Activated gamma-delta T cell treated with Interleukin-2 at 50 U/mL for 16 hours (primary cell): Measurements from ENCODE around the gene CEP152.
"Not testable (repeated sequence)": the region's sequence is repeated elsewhere in the genome, so short reads cannot be mapped to it uniquely, and the experiment has no call there.

Experiments used
- DNase-seq: peaks from one replicate; pipeline ENCODE4 v3.0.0-alpha.2; 2020

The CEP152 gene, protein sequence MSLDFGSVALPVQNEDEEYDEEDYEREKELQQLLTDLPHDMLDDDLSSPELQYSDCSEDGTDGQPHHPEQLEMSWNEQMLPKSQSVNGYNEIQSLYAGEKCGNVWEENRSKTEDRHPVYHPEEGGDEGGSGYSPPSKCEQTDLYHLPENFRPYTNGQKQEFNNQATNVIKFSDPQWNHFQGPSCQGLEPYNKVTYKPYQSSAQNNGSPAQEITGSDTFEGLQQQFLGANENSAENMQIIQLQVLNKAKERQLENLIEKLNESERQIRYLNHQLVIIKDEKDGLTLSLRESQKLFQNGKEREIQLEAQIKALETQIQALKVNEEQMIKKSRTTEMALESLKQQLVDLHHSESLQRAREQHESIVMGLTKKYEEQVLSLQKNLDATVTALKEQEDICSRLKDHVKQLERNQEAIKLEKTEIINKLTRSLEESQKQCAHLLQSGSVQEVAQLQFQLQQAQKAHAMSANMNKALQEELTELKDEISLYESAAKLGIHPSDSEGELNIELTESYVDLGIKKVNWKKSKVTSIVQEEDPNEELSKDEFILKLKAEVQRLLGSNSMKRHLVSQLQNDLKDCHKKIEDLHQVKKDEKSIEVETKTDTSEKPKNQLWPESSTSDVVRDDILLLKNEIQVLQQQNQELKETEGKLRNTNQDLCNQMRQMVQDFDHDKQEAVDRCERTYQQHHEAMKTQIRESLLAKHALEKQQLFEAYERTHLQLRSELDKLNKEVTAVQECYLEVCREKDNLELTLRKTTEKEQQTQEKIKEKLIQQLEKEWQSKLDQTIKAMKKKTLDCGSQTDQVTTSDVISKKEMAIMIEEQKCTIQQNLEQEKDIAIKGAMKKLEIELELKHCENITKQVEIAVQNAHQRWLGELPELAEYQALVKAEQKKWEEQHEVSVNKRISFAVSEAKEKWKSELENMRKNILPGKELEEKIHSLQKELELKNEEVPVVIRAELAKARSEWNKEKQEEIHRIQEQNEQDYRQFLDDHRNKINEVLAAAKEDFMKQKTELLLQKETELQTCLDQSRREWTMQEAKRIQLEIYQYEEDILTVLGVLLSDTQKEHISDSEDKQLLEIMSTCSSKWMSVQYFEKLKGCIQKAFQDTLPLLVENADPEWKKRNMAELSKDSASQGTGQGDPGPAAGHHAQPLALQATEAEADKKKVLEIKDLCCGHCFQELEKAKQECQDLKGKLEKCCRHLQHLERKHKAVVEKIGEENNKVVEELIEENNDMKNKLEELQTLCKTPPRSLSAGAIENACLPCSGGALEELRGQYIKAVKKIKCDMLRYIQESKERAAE (N-terminal part only)

GRCh38 chr15:48810414-48811324, at the start of gene CEP152:
Gene CEP152 (minus strand): TSS chr15:48811069. CDS start chr15:48805649, 5,420 bp downstream.
- peak; percentile 98 for DNase-seq

- no peak for DNase-seq
Measured at GRCh38 chr15:48859426-48859825, 48.6 kb upstream of the CEP152 start.

GRCh38 chr15:48858401-48858800, 47.5 kb upstream of the CEP152 start:
- no peak for DNase-seq

- DNase-seq, result no peak
Measured at GRCh38 chr15:48856942-48857341, 46.1 kb upstream of the CEP152 start.

- no peak for DNase-seq
Measured at GRCh38 chr15:48855501-48856440, 44.9 kb upstream of the CEP152 start.

- DNase-seq, result not testable (repeated sequence)
Measured at GRCh38 chr15:48854434-48854833, 43.6 kb upstream of the CEP152 start.

DNA sequence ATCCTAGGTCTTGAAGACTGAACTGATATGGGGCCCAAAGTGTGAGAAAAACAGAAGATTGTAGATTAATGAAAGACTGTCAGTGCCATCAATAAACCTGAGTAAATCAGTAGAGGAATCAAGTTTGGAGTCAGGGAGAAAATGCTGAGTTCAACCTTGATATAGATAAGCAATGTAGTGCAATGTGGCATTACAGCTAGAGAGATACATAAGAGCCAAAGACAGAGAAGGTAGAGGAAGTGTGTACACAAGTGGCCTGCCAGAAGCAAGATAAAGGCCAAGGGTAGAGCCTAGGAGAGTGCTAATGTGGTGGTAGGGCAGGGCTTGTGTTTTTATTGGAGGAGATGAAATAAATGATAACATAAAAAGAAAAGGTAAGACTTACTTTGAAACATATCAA, 41.1 kb upstream of the CEP152 start:
- no peak for DNase-seq

DNA sequence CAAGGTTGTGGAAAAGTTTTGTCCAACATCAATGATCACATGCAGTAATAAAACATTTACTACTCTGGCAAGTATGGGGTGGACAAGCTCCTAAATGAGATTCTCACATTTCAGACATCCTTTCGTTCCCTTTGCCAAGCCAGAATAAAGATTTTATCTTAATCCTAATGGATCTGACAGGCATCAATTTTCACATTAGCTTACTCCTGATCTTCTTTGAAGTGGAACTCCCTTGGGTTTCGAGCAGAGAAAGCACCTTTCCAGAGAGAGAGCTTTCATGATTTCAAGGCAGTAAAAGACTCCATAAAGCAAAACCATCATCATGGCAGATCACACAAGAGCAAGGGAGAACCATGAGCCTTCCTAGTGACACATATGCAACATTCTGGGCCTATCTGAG, 39.8 kb upstream of the CEP152 start:
- no peak for DNase-seq

- DNase-seq, result no peak
Measured at GRCh38 chr15:48845123-48845522, 34.3 kb upstream of the CEP152 start.

DNA sequence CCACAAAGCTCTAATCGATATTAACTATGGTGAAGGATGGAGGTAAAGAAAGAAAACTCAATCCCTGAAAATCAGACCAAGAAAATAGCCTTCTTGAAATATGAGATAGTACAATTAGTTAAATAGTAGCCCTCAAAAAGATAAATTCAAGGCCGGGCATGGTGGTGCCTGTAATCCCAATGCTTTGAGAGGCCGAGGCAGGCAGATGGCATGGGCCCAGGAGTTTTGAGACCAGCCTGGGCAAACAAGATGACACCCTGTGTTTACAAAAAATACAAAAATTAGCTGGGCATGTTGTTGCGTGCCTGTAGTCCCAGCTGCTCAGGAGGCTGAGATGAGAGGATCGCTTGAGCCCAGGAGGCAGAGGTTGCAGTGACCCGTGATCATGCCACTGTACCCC, 31.6 kb upstream of the CEP152 start:
- DNase-seq, result no peak

- no peak for DNase-seq
Measured at GRCh38 chr15:48834756-48835155, 23.9 kb upstream of the CEP152 start.

DNA sequence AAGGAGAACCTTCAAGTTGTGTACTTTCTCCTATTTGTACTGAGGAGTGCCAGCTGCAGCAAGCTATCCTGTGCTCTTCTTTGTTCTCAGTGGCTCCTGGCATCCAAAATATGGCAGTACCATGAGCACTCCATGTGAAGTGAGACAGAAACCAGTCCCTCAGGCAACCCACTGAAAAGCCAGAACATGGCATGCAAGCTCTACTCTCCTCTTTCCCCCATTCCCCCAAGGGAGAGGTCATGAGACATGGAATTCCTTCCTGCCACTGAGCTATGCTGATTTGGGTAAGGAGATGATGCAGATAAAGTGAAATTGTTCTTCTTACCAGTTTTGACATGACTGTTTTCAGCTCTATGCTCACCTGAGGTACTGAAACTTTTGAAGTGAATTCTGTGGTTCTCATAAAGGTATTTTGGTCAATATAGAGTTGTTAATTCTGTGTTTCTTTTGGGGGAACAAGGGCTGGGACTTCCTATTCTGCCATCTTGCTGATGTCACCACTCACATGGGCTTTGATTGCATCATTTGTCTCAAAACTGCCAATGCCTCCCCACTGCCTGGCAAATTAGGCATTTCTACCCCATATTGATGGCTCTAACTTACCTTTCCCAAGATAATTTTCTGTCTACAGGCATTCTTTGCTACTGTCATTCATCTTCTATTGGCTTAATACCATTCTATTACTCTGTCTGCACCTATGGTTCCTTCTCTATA, 22.8 kb upstream of the CEP152 start:
- DNase-seq, result no peak

GRCh38 chr15:48832648-48833047, 21.8 kb upstream of the CEP152 start:
- no peak for DNase-seq

DNA sequence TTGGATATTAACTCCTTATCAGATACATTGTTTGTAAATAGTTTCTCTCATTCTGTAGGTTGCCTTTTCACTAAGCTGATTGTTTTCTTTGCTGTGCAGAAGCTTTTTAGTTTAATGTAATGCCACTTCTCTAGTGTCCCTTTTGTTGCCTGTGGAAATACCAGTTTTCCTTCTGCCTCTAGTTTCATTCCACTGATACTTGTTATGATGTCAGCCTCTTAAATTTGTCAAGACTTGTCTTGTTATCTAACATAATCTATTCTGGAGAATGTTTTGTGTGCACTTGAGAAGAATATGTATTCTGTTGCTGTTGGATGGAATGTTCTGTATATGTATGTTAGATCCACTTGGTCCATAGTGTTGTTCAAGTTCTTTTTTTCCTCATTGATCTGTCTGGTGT, 18.0 kb upstream of the CEP152 start:
- DNase-seq, result no peak

DNA sequence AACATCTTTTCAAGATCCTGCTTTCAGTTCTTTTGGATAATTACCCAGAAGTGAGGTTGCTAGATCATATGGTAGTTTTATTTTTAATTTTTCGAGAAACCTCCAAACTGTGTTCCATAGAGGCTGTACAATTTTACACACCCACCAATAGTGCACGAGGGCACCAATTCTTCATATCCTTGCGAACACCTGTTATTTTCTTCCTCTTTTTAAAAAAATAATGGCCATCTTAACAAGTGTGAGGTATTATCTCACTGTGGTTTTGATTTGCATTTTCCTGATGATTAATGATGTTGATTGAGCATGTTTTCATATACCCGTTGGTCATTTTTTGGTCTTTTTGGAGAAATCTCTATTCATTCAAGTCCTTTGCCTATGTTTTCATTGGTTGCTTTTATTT, 17.6 kb upstream of the CEP152 start:
- DNase-seq, result no peak

DNA sequence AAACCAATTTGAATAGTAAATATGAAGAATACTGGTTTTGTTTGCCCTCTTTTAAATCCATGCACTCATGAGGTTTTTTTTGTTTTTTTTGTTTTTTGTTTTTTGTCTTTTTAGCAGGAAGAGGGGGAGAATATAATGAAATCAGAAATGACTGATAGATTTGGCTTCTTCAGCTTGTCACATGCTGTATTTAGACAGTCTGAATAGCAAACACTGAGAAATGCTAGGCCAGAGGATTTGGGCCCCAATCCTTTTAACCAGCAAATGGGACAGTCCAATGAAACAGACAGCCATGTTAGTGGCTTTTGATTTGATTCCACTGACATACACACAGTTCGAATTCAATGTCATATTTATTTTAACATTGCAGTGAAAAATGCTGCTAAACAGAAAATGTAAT, 14.2 kb upstream of the CEP152 start:
- DNase-seq, result no peak

DNA sequence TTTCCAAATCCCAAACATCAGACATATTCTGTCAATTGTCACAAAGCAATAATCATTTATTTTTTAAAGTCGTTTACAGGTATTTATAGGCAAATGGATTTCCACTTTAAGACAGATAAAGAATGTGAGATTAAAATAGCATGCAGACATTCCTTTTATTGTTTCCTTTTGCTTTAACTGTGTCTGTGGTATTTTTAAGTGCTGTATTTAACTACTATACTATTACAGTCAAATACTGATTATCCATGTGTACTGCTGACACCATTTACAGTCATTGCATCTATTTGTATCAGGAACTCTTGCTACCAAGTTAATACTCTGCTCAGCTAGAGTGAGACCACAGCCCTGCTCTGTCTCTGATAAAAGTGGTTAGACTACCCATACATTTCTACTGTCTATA, 12.8 kb upstream of the CEP152 start:
- no peak for DNase-seq

DNA sequence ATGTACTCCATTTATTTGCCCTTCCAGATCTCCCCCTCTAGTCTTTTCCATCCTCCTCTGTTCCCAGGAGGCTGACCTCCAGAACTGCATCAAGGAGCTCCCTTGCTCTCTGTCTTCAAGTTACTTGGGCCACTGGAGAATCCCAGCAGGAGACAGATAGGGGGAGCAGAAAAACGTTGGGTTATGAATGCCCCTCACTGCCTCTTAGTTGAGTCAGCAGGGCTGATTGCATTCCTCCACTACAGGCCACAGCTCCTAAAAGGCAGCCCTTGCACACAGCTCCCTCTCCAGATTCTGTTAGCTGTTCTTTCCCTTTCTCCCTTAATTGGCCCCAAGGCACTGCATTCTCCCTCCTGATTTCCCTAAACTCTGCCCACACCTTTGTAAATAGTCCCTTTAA, 12.4 kb upstream of the CEP152 start:
- no peak for DNase-seq

GRCh38 chr15:48814286-48814685, 3.4 kb upstream of the CEP152 start:
- no peak for DNase-seq

GRCh38 chr15:48811325-48811958, 573 bp upstream of the CEP152 start:
- no peak for DNase-seq
